Cardiac fibroblast (primary cell): ENCODE results near the gene CDK15.

Experiments used
- DNase-seq, 2 donors: peaks; one replicate each; pipeline versions ENCODE4 v3.0.0 to v3.0.0-alpha.2; 2010; ENCODE audit warnings: low read depth in 2 of 2
- H3K4me3 ChIP-seq, 2 donors: replicated peaks in 1 of 2; 1 replicate in 1 of 2; 2 replicates in 1 of 2; pipeline ENCODE4 v1.5.1; 2011; ENCODE audit warnings: low read depth in 2 of 2, low read length in 2 of 2, mild to moderate bottlenecking in 2 of 2, moderate library complexity in 1 of 2
- CTCF ChIP-seq: IDR thresholded peaks from one replicate; pipeline ENCODE4 v1.5.1; 2011; ENCODE audit warnings: low read depth, mild to moderate bottlenecking, low read length, inconsistent platforms

The CDK15 gene

GRCh38 chr2:201828220-201828619 is 21.9 kb downstream of the CDK15 start:
- TF ChIP-seq CTCF, result no peak
- DNase-seq, result no peak
- H3K4me3 ChIP-seq, result no peak overlapping the region

- H3K4me3 ChIP-seq, result no peak overlapping the region
- TF ChIP-seq CTCF, result no peak
- no peak for DNase-seq
Measured at GRCh38 chr2:201830666-201831065, 24.3 kb downstream of the CDK15 start.

GRCh38 chr2:201831469-201831868 is 25.1 kb downstream of the CDK15 start:
- H3K4me3 ChIP-seq, result no peak overlapping the region
- peak in 1 of 2 donors; percentile 28 for DNase-seq
- no peak for TF ChIP-seq CTCF

GRCh38 chr2:201833781-201834180 is 27.4 kb downstream of the CDK15 start:
- no peak for TF ChIP-seq CTCF
- no peak for DNase-seq
- no peak overlapping the region for H3K4me3 ChIP-seq

GRCh38 chr2:201835066-201835465 is 28.7 kb downstream of the CDK15 start:
- H3K4me3 ChIP-seq, result no peak overlapping the region
- no peak for DNase-seq
- no peak for TF ChIP-seq CTCF

GRCh38 chr2:201837391-201837790 is 31.1 kb downstream of the CDK15 start:
- DNase-seq, result no peak
- H3K4me3 ChIP-seq, result no peak overlapping the region
- TF ChIP-seq CTCF, result no peak

GRCh38 chr2:201837824-201838431 is 31.6 kb downstream of the CDK15 start:
- H3K4me3 ChIP-seq, result no peak overlapping the region
- TF ChIP-seq CTCF, result no peak

More at GRCh38 chr2:201837824-201838431, 31.6 kb downstream of the CDK15 start:
- no peak for DNase-seq
